COLO668 (cell line): ENCODE measurements around the gene WDR81.
"Not testable (repeated sequence)": the region's sequence is repeated elsewhere in the genome, so short reads cannot be mapped to it uniquely, and the experiment has no call there.

Source experiments
- DNase-seq: peaks from one replicate; lab custom pipeline; 2025; ENCODE audit not compliant: unreplicated experiment; lab: John Stamatoyannopoulos, UW

WDR81 gene

DNA sequence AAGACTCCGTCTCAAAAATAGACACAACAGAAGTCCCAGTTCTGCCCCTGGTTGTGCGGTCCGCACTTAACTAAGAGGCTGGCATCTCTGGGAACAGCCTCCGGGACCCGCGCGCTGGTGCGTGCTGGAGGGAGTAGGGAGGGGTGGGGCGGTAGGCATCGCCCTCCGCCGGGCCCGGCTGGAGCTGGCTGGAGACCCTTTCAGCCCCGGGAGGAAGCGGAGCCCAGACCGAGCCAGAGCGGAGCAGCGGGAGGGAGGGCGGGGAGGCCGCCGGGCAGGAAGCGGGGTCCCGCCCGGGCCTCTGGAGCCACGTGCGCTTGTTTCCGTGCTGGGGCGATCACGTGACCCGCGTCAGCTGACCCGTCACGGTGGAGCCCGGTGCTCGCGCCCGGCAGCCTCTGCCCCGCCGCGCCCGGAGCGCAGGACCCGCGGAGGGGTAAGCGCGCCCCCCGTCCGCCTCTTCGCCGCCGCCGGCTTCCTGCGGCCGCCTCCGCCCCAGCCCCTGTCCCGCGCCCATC is at the start of gene WDR81:
Gene WDR81 (plus strand): TSS at position 354 of the 518 bp plus-strand sequence. CDS start 256 bp downstream, outside the sequence.
- peak; percentile 82 for DNase-seq

DNA sequence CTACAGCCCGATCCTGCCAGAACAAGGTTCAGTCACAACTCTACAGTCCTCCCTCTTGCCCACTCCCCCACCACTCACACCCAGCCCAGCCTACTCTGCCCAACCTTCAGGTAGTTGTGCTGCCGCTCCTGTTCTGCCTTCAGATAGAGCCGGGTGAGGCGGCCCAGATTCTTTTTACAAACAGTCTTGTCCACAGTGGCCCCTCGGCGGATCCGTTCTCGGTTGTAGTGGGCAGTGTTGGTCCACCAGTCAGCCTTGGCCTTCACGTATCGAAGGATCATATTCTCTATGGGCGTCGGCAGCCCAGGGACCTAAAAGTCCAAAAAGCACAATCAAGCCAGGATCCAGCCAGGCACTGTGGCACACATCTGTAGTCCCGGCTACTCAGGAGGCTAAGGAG is 48.1 kb upstream of the WDR81 start:
- DNase-seq: no peak

DNA sequence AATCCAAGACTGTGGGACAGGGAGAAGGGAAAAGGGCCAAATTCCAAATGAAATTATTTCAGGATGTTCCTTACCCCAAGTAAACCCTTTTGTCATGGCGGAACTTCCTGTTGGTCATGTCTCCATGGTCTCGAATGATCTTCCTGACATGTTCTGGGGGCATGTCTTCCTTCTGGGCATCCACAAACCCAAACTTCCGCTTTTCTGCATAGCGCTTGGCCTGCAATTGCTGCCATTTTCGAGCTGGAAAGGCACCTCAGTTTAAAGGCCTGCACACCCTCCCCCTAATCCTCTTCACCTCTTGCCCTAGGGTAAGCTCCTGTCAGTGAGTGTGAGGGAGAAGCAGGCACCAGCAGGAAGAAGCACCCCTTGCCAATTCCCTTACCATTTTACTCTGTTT is 41.0 kb upstream of the WDR81 start:
- no peak for DNase-seq

DNA sequence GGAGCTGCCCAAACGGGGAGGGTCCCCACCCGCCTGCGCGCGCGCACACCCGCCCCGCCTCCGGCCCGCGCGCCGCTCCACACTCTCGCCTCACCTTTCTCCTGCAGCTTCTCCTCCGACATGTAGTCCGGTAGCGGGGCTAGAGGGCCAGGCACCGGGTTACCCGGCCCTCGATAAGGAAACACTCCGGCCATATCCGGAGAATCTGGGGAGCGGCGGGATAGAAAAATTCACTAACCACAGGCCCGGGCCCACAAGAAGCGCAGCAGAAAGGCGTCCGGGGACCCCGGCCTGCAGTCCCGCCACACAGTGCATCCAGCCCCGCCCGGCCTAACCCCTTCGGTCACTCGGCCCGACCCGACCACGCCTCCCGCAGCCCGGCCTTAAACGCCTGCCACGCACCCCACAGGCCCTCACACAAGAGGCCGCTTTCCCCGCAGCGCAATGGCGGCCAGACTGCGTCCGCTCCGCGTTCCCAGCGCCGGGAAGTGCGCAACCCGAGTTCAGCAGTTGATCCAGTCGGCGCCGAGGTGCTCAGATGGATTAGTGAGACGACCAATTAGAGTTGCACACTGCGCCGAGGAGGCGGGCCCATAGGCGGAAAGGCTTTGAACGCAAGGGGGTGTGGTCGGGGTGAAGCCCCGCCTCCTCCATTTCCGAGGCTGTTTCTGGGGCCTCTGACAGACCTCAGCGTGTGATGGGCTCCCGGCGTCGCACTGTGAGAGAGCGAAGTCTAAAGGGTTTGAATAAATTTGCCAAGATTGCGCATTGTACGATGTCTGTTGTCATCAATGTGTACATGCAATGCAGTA is 39.9 kb upstream of the WDR81 start, which contains the start of gene PRPF8:
Gene PRPF8 (minus strand): TSS at position 490 of the 812 bp plus-strand sequence. CDS start 296 bp downstream, at position 194.
- DNase-seq: peak; percentile 94

- no peak for DNase-seq
Observed at GRCh38 chr17:1686086-1686485, 38.4 kb upstream of the WDR81 start.

- DNase-seq: not testable (repeated sequence)
Observed at GRCh38 chr17:1688405-1688804, 36.1 kb upstream of the WDR81 start.

DNA sequence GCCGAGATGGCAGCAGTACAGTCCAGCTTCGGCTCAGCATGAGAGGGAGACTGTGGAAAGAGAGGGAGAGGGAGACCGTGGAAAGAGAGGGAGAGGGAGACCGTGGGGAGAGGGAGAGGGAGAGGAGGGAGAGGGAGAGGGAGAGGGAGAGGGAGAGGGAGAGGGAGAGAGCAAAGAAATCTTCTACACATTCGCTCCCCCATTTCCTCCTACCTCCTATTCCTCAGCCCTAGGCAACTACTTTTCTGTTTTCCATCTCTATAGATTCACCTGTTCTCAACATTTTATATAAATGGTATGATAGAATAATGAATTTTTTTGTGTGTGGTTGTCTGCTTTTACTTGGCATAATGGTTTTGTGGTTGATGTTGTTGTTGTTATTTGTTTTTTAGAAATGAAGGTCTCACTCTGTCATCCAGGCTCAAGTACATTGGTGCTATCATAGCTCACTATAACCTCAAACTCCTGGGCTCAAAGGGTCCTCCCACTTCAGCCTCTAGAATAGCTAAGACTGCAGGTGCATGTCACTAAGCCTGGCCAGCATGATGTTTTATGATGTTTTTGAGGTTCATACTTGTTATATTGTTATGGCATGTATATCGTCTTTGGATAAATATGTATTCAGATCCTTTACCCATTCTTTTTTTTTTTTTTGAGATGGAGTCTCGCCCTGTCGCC is 33.8 kb upstream of the WDR81 start:
- no peak for DNase-seq

- DNase-seq: no peak
Observed at GRCh38 chr17:1693339-1693738, 31.2 kb upstream of the WDR81 start.

GRCh38 chr17:1695365-1695764 is 29.1 kb upstream of the WDR81 start:
- no peak for DNase-seq

DNA sequence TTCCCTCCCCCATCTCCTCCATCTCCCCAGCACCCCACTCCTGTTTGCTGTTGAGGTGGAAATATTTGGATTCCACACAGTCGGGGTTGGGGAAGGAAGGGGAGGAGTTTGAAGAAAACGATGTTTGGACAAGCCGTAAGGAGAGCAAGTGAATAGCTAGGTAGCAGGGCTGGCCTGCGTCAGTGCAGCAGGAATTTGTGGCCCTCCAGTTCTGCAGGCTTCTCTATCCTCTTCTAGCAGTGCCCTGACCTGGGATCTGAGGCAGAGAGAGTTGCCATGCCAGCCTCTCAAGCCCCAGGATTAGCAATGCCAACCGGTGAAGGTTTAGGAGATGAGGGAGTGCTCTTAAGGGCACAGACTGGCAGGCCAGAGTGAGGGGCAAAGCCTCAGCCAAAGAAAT is 26.8 kb upstream of the WDR81 start:
- DNase-seq: no peak

GRCh38 chr17:1699891-1700290 is 24.6 kb upstream of the WDR81 start:
- DNase-seq: not testable (repeated sequence)

GRCh38 chr17:1703063-1703462 is 21.4 kb upstream of the WDR81 start:
- DNase-seq: no peak

DNA sequence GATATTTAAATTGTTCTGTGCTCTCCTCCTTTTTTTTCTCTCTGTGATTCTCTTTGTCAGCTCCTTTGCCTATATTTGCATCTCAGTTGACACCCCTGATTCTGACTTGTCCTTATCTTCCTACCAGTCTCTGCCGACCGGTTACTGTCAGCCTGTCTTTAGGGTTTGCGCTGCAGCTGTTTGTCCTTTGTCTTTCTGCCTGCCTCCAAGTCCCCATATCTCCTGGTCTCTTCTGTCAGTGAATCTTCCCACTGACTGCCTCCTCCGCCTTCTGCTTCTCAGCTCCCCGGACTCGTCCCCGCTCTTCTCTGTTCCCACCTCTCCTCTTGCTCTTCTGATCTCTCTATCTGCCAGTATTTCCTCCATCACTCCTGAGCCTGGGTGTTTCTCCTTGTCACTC is 19.5 kb upstream of the WDR81 start:
- DNase-seq: no peak

DNA sequence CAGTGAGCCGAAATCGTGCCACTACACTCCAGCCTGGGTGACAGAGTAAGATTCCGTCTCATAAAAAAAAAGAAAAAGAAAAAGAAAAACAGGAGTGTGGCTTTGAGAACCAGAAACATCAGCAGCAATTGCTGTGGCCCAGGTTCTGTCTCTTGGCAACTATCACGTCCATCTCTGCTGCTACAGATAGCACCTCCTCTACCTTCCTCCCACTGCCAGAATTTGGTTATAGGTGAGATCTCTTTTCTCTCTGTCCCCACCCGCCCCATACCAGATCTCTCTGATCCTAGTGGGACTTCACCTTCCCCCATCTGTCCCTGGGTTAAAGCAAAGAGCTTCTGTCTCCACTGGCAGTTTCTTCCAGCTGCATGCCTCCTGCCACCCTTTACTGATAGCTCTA is 17.4 kb upstream of the WDR81 start:
- no peak for DNase-seq

GRCh38 chr17:1708791-1709346 is 15.6 kb upstream of the WDR81 start:
- not testable (repeated sequence) for DNase-seq

DNA sequence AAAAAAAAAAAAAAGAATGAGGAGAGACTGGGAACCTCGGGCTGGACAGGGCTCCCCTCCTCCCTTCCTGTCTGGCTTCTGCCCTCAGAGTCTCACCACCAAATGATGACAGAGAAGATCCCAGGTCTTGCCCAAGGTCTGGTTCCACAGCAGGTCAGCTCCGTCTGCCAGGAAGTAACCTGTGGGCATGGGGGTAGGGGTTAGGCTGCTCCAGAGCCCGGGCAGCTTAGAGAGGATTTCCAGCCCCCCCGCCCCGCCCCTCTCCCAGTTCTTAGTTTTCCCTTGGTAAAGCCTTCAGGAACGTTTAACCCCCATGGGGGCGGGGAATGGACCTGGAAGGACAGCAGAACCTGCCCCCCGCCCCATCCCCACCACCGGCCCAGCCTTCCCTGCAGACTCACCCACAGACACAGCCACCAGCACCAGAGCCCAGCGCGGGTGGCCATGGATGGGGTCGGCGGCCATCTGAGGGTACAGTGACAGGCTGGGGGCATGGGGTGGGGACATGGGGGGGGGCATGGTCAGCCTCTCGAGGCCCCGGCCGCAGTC is 15.0 kb upstream of the WDR81 start:
- no peak for DNase-seq

DNA sequence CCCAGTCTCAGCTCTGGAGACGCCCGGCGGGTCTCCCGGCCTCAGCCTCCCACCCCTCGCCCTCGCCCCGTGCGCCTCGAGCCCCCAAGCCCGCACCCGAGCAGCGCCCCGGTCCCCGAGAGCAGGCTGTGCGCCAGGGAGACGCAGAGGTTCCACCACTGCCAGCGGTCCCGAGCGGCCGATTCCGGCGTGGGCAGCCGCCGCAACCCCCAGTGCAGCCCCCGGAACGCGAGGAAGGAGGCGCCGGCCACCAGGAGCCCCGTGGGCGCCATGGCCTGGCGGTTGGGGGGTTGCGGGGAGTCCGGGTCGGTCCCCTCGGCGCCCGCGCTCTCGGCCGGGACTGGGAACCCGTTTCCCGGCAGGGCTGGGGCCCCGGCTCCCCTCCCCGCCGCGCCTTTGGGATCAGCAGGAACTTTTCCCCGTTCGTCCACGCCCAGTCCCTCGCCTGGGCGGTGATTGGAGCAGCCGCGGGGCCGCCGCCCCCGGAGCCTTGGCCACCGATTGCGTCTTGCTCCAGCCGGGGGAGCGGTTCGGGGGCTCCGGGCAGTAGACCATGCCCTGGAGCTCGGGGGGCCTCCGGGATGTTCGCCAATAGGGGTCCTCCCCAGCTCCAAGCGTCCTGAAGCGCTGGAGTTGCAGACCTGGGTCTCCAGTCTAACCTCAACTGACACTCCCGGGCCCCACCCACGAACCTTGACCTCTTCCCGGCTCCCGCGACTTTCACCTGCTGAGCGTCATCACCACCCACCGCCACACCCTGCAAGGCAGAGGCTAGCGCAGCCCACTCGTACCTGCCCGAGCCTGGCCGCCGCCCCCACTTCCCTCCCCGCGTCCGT is 14.3 kb upstream of the WDR81 start, which contains the start of gene TLCD2:
Gene TLCD2 (minus strand): TSS at position 407 of the 836 bp plus-strand sequence. CDS start 135 bp downstream, at position 272.
- DNase-seq: peak; percentile 18

DNA sequence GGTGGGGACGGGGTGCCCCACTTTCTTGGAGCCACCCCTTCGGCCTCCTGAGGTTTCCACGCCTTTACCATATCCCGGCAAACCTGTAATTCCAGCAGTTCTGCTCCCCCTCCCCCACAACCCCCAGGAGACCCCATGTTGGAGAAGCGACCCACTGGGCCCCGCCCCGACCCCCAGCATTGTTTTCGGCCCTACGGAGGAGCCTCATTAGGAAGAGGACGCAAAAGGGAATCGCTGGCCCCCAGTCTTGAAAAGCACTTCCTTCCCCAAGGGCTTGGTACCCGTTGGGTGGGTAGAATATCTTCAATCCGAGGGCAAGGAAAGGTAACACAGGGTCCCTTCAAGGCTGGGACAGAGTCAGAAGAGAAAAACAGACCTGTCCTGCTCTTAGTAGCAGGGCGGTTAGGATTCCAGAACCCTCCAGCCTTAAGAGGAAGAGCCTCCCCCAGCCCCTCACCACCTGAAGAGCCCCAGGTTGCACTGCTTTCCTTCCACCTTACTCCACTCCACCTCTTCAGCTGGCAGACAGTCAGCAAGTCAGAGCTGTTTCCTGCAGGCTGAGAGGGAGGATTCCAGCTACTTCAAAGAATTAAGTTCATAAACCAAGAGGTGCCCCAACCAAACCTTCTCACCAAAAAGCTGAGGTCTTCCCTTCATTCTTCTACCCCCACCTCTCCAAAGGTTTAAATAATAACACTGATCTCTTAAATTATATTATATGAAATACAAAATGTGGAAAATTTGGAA is 13.5 kb upstream of the WDR81 start:
- no peak for DNase-seq

- no peak for DNase-seq
Observed at GRCh38 chr17:1711804-1712203, 12.7 kb upstream of the WDR81 start.

DNA sequence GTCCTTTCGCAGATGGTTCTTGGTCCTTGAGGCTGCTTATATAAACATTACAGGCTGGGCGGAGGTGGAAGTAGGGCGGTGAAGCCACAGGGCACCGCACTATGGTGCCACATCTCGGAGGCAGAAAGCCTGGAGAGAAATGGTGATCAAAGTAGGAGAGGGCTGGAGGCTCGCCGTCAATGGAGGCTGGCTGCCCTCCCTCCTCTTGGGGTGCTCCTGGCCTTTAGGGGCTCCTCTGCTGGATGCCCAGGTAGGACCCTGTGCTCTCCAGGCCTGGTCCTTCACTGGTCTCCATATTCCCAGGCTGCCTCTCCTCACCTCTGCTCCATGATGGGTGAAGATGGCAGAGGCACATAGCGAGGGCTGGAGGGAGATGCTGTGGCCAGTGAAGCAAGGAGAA is 12.2 kb upstream of the WDR81 start:
- DNase-seq: no peak
